H1 (cell line): ENCODE measurements around the gene PRRG4. TPM values are rescaled to one million over a fixed set of nuclear protein-coding genes. Genes with fewer than 3 reads are reported as not detected.

ENCODE experiments used
- CTCF ChIA-PET: fragments of 300-600 bp; sonication (Branson Sonifier 250); formaldehyde crosslinking; loops from one replicate; lab custom pipeline; 2021; ENCODE audit not compliant: partially characterized antibody; lab: Charles Lee
- POLR2A ChIA-PET: fragments of 300-600 bp; sonication (Branson Sonifier 250); formaldehyde crosslinking; loops from one replicate; lab custom pipeline; 2021; ENCODE audit warnings: inconsistent platforms; ENCODE audit not compliant: partially characterized antibody; lab: Charles Lee
- DNase-seq, 2 experiments: peaks; one replicate each; pipeline versions ENCODE4 v3.0.0 to v3.0.0-alpha.2; 2010 to 2022; ENCODE audit warnings: low spot score in 2 of 2, low read depth in 1 of 2, mixed read lengths in 1 of 2
- FAIRE-seq: peaks from 2 replicates; lab custom pipeline; 2011; peaks lifted over from hg19 to GRCh38; lab: Jason Lieb, UNC
- H2AFZ ChIP-seq: 2 replicates; pipeline ENCODE4 v1.8.1; 2012; ENCODE audit warnings: low read length, inconsistent platforms
- H2AK5ac ChIP-seq: 2 replicates; pipeline ENCODE4 v1.6.1; 2013; ENCODE audit warnings: low read depth, low read length
- H2BK120ac ChIP-seq: replicated peaks from 2 replicates; pipeline ENCODE3; 2013; ENCODE audit warnings: low read depth, low read length, inconsistent platforms
- H2BK12ac ChIP-seq: 2 replicates; pipeline ENCODE4 v1.6.1; 2013; ENCODE audit warnings: low read depth, low read length
- H2BK15ac ChIP-seq: 2 replicates; pipeline ENCODE4 v1.6.1; 2013; ENCODE audit warnings: low read length
- H2BK20ac ChIP-seq: 2 replicates; pipeline ENCODE4 v1.6.1; 2013; ENCODE audit warnings: low read length
- H2BK5ac ChIP-seq: 2 replicates; pipeline ENCODE4 v1.6.1; 2013; ENCODE audit warnings: low read depth, low read length
- H3K14ac ChIP-seq: 2 replicates; pipeline ENCODE4 v1.6.1; 2013; ENCODE audit warnings: inconsistent platforms; ENCODE audit not compliant: insufficient read length
- H3K18ac ChIP-seq: 2 replicates; pipeline ENCODE4 v1.6.1; 2013; ENCODE audit warnings: low read length; ENCODE audit errors: extremely low read depth
- H3K23ac ChIP-seq: 2 replicates; pipeline ENCODE4 v1.6.1; 2013; ENCODE audit warnings: inconsistent platforms; ENCODE audit not compliant: insufficient read length
- H3K23me2 ChIP-seq: 2 replicates; pipeline ENCODE4 v1.6.1; 2013; ENCODE audit warnings: low read depth, low read length
- H3K27ac ChIP-seq: 2 replicates; pipeline ENCODE4 v1.6.1; 2011; ENCODE audit warnings: low read depth, low read length, inconsistent platforms
- H3K27me3 ChIP-seq, 4 experiments: replicated peaks in 1 of 4; 1 replicate in 1 of 4; 2 replicates in 3 of 4; pipeline versions ENCODE4 v1.6.1 to v1.8.1; 2011 to 2013; ENCODE audit warnings: low read length in 3 of 4, mild to moderate bottlenecking in 3 of 4, inconsistent platforms in 2 of 4, mixed read lengths in 2 of 4, moderate library complexity in 1 of 4; ENCODE audit not compliant: control insufficient read depth in 3 of 4, insufficient read depth in 3 of 4; ENCODE audit errors: extremely low read depth in 1 of 4
- H3K36me3 ChIP-seq, 4 experiments: 2 replicates each; pipeline versions ENCODE4 v1.6.1 to v1.8.1; 2011 to 2013; ENCODE audit warnings: mild to moderate bottlenecking in 4 of 4, low read length in 3 of 4, moderate library complexity in 2 of 4, control low read depth in 1 of 4, inconsistent platforms in 1 of 4; ENCODE audit not compliant: insufficient read depth in 4 of 4, control insufficient read depth in 2 of 4
- H3K4ac ChIP-seq: replicated peaks from 2 replicates; pipeline ENCODE3; 2013; ENCODE audit warnings: low read length, low read depth, mixed read lengths, inconsistent platforms; ENCODE audit not compliant: insufficient read length
- H3K4me1 ChIP-seq, 4 experiments: replicated peaks in 1 of 4; 1 replicate in 1 of 4; 2 replicates in 3 of 4; pipeline versions ENCODE4 v1.6.1 to v1.8.1; 2011 to 2013; ENCODE audit warnings: low read length in 3 of 4, inconsistent platforms in 2 of 4, mixed read lengths in 1 of 4; ENCODE audit not compliant: insufficient read depth in 4 of 4, control insufficient read depth in 3 of 4
- H3K4me2 ChIP-seq, 2 experiments: 2 replicates each; pipeline versions ENCODE4 v1.6.1 to v1.8.1; 2011 to 2013; ENCODE audit warnings: low read depth in 2 of 2, low read length in 2 of 2, control low read depth in 1 of 2, inconsistent platforms in 1 of 2, mild to moderate bottlenecking in 1 of 2; ENCODE audit not compliant: insufficient read depth in 1 of 2
- H3K4me3 ChIP-seq, 4 experiments: fragments of 200-600, 300-600 bp in 1 of 4; sonication (generic), shearing (Covaris generic), sonication (Bioruptor Twin) in 1 of 4; 2 replicates each; pipeline versions ENCODE4 v1.5.1 to v1.8.1; 2011 to 2016; ENCODE audit warnings: low read length in 4 of 4, low read depth in 3 of 4, control low read depth in 2 of 4, inconsistent platforms in 2 of 4, mild to moderate bottlenecking in 2 of 4, mixed read lengths in 1 of 4, moderate library complexity in 1 of 4; ENCODE audit not compliant: insufficient read depth in 2 of 4; ENCODE audit errors: extremely low read depth in 1 of 4
- H3K56ac ChIP-seq: replicated peaks from 2 replicates; pipeline ENCODE3; 2013; ENCODE audit warnings: low read depth, mild to moderate bottlenecking, mixed read lengths, low read length, inconsistent platforms; ENCODE audit not compliant: insufficient read length
- H3K79me1 ChIP-seq: 2 replicates; pipeline ENCODE4 v1.6.1; 2013; ENCODE audit warnings: low read depth, low read length, control low read depth
- H3K79me2 ChIP-seq, 2 experiments: 2 replicates each; pipeline versions ENCODE4 v1.6.1 to v1.8.1; 2012 to 2013; ENCODE audit warnings: low read length in 2 of 2, mild to moderate bottlenecking in 2 of 2, inconsistent platforms in 1 of 2; ENCODE audit not compliant: insufficient read depth in 2 of 2, control insufficient read depth in 1 of 2
- H3K9ac ChIP-seq, 4 experiments: replicated peaks in 1 of 4; 1 replicate in 1 of 4; 2 replicates in 3 of 4; pipeline versions ENCODE4 v1.6.1 to v1.8.1; 2011 to 2013; ENCODE audit warnings: low read depth in 3 of 4, low read length in 3 of 4, control low read depth in 2 of 4, mild to moderate bottlenecking in 2 of 4, moderate library complexity in 2 of 4, inconsistent platforms in 1 of 4; ENCODE audit errors: extremely low read depth in 1 of 4
- H3K9me3 ChIP-seq, 2 experiments: 2 replicates each; pipeline versions ENCODE4 v1.6.1 to v1.8.1; 2012 to 2013; ENCODE audit warnings: mild to moderate bottlenecking in 2 of 2, moderate library complexity in 2 of 2, control low read depth in 1 of 2, inconsistent platforms in 1 of 2, low read depth in 1 of 2, low read length in 1 of 2, mixed read lengths in 1 of 2; ENCODE audit not compliant: insufficient read depth in 2 of 2
- H4K20me1 ChIP-seq, 2 experiments: replicated peaks in 1 of 2; 2 replicates each; pipeline versions ENCODE3 to v1.8.1; 2011 to 2013; ENCODE audit warnings: inconsistent platforms in 2 of 2, low read length in 2 of 2, mild to moderate bottlenecking in 1 of 2; ENCODE audit not compliant: insufficient read depth in 2 of 2, control insufficient read depth in 1 of 2
- H4K5ac ChIP-seq: 2 replicates; pipeline ENCODE4 v1.6.1; 2013; ENCODE audit warnings: low read length, low read depth, mixed read lengths, inconsistent platforms; ENCODE audit not compliant: insufficient read length
- H4K8ac ChIP-seq: 2 replicates; pipeline ENCODE4 v1.8.0; 2013; ENCODE audit warnings: mild to moderate bottlenecking, moderate library complexity, low read length, inconsistent platforms; ENCODE audit not compliant: insufficient read depth; ENCODE audit errors: extremely low read depth
- H4K91ac ChIP-seq: replicated peaks from 2 replicates; pipeline ENCODE3; 2013; ENCODE audit warnings: low read length, mixed read lengths, inconsistent platforms; ENCODE audit not compliant: insufficient read length
- ATF2 ChIP-seq: IDR thresholded peaks from 2 replicates; pipeline ENCODE4 v1.6.1; 2012; ENCODE audit warnings: low read length, inconsistent platforms
- ATF3 ChIP-seq: IDR thresholded peaks from 2 replicates; pipeline ENCODE4 v1.6.1; 2011; ENCODE audit warnings: low read depth, mild to moderate bottlenecking, low read length; ENCODE audit not compliant: insufficient read depth
- CEBPB ChIP-seq: IDR thresholded peaks from 2 replicates; pipeline ENCODE4 v1.6.1; 2012; ENCODE audit warnings: low read depth, low read length
- CREB1 ChIP-seq: IDR thresholded peaks from 2 replicates; pipeline ENCODE4 v1.6.1; 2012; ENCODE audit warnings: inconsistent platforms
- SP1 ChIP-seq: IDR thresholded peaks from 2 replicates; pipeline ENCODE4 v1.6.1; 2011; ENCODE audit warnings: low read depth, low read length
- TBP ChIP-seq: IDR thresholded peaks from 2 replicates; pipeline ENCODE4 v1.6.1; 2011; ENCODE audit warnings: low read depth, low read length, improper control_type of control experiment
- TCF12 ChIP-seq: IDR thresholded peaks from 2 replicates; pipeline ENCODE4 v1.6.1; 2011; ENCODE audit warnings: low read depth, mild to moderate bottlenecking, low read length
- ZNF274 ChIP-seq: IDR thresholded peaks from 2 replicates; pipeline ENCODE4 v1.7.0; 2012; ENCODE audit warnings: low read length, borderline replicate concordance; ENCODE audit errors: extremely low read depth
- WGBS, 2 experiments: shearing (Covaris generic) in 1 of 2; methylation state at CpG; one replicate each; pipeline versions ENCODE4 v1.1.6 to v1.1.7; 2013 to 2015; ENCODE audit warnings: low lambda C conversion rate in 2 of 2, mixed read lengths in 2 of 2, inconsistent platforms in 1 of 2, low coverage in 1 of 2, missing lambda C conversion rate in 1 of 2; ENCODE audit not compliant: insufficient replicate concordance in 2 of 2, insufficient coverage in 1 of 2, insufficient read length in 1 of 2; ENCODE audit errors: extremely low coverage in 1 of 2, missing lambda C conversion rate in 1 of 2; 5-methylcytosine and 5-hydroxymethylcytosine counted together
- polyA plus RNA-seq, 7 experiments: library from polyadenylated mRNA; depleted of rRNA in 3 of 7; stranded (reverse) in 5 of 7; unstranded in 2 of 7; fragments of >200 nt in 5 of 7; fragments of 200-250 nt in 2 of 7; gene quantifications; 1 replicate in 5 of 7; 2 replicates in 1 of 7; 4 replicates in 1 of 7; pipeline versions ENCODE4 v1.2.1 to v1.2.3, GENCODE V29; 2011 to 2013; ENCODE audit warnings: missing spikeins in 2 of 7, mixed read lengths in 2 of 7
- total RNA-seq: library from RNA; stranded (reverse); fragmentation: NEBNext Ultra II Directional; extraction: Animal tissue kit (Norgen Biotek cat#: 25700); gene quantifications from 2 replicates; pipeline ENCODE4 v1.2.1, GENCODE V29; 2021

Gene PRRG4
- total and polyA plus RNA-seq, 2 of the 8 experiments (the other 6 are each of a cell fraction or from before 2014, with no cell fraction given) = 0.65 to 1.7 TPM

GRCh38 chr11:32781721-32782120 is 48.0 kb upstream of the PRRG4 start:
- H2BK15ac ChIP-seq = no peak overlapping the region
- H2AFZ ChIP-seq = no peak overlapping the region
- no peak overlapping the region for H3K4me2 ChIP-seq
- CTCF ChIA-PET = interaction anchor here (1.0 to 1.5 kb wide), 4 partner anchors 11 to 59 kb away, joined by 3 to 7 read pairs (median 6); no protein-coding TSS in a partner anchor
- no peaks in the 10 kb centered on the region for H3K79me1 ChIP-seq
- H3K27ac ChIP-seq = no peak overlapping the region
- 91% methylated on average over 5 of the region's 5 CpGs; no CpG with 5 or more reads in 1 of the 2 experiments for WGBS, 2 experiments
- DNase-seq (no peak), FAIRE-seq (no peak)
- H2BK120ac ChIP-seq = no peak overlapping the region
- H3K56ac ChIP-seq = no peak overlapping the region
- H3K14ac ChIP-seq = no peak overlapping the region
- H3K23me2 ChIP-seq = no peaks in the 10 kb centered on the region
- no peak overlapping the region for H2BK20ac ChIP-seq
- no peaks in the 10 kb centered on the region for H3K79me2 ChIP-seq
- no peaks in the 10 kb centered on the region for H3K27me3 ChIP-seq
- H3K36me3 ChIP-seq = no peaks in the 10 kb centered on the region
- no peak overlapping the region for H2BK12ac ChIP-seq
- TF ChIP-seq ZNF274 = no peak
- no peak for TF ChIP-seq TCF12
- TF ChIP-seq SP1 = no peak
- no peak for TF ChIP-seq ATF2
- no peak for TF ChIP-seq ATF3
- TF ChIP-seq CREB1 = no peak
- TF ChIP-seq CEBPB = no peak
- no peak for TF ChIP-seq TBP
- TF ChIP-seq, all 59 proteins: peak for 0
- Histone ChIP-seq H2AK5ac (no peak overlapping the region), H3K23ac (no peak overlapping the region), H4K5ac (no peak overlapping the region), H4K8ac (no peak overlapping the region), H3K4me3 (no peak overlapping the region), H2BK5ac (no peak overlapping the region), H3K9ac (no peak overlapping the region), H4K91ac (no peak overlapping the region), H3K4ac (no peak overlapping the region), H4K20me1 (no peaks in the 10 kb centered on the region), H3K9me3 (no peaks in the 10 kb centered on the region), H3K18ac (no peak overlapping the region), H3K4me1 (no peaks in the 10 kb centered on the region)
- POLR2A ChIA-PET = no interaction called here
